Esophagus muscularis mucosa (tissue), 4 donors: ENCODE measurements around the gene SLC41A3.

Experiments used
- EP300 ChIP-seq: sonication (generic); formaldehyde crosslinking; IDR thresholded peaks from one replicate; pipeline ENCODE4 v1.6.1; 2017; ENCODE audit warnings: antibody characterized with exemption
- POLR2A ChIP-seq: fragments of 450-650 bp; IDR thresholded peaks from one replicate; pipeline ENCODE4 v1.6.1; 2017; ENCODE audit warnings: antibody characterized with exemption, moderate library complexity, mild to moderate bottlenecking, low read depth
- TF ChIP-seq, protein P1 (sequence below), 3 experiments: fragments of 200-600 bp in 2 of 3; fragments of 450-650 bp in 1 of 3; sonication (generic) in 2 of 3; IDR thresholded peaks; one replicate each; pipeline ENCODE4 v1.5.1; 2017 to 2019; ENCODE audit warnings: antibody characterized with exemption in 3 of 3, mild to moderate bottlenecking in 2 of 3, moderate library complexity in 1 of 3

DNA sequence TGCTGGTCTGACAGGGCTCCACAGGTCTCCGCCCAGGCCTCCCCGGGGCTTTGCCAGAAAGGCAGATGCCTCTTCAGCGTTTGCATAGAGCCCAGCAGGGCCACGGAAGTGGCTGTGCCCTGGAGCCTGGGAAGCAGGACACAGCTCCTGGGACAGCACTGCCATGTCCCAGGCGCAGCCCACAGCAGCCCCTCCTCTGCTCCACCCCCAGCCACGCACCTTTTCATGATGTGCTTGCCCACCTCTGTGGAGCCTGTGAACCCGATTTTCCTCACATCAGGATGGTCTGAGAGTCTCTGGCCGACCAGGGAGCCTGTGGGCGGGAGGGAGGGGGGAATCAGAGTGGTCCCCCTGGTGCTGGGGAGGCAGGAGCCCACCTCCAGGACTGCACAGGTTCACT, 33.9 kb upstream of the SLC41A3 start:
- TF ChIP-seq, protein P1, sequence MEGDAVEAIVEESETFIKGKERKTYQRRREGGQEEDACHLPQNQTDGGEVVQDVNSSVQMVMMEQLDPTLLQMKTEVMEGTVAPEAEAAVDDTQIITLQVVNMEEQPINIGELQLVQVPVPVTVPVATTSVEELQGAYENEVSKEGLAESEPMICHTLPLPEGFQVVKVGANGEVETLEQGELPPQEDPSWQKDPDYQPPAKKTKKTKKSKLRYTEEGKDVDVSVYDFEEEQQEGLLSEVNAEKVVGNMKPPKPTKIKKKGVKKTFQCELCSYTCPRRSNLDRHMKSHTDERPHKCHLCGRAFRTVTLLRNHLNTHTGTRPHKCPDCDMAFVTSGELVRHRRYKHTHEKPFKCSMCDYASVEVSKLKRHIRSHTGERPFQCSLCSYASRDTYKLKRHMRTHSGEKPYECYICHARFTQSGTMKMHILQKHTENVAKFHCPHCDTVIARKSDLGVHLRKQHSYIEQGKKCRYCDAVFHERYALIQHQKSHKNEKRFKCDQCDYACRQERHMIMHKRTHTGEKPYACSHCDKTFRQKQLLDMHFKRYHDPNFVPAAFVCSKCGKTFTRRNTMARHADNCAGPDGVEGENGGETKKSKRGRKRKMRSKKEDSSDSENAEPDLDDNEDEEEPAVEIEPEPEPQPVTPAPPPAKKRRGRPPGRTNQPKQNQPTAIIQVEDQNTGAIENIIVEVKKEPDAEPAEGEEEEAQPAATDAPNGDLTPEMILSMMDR (IDR thresholded peaks at IDR 0.05) = no peak
- TF ChIP-seq POLR2A (no peak), EP300 (no peak)
